NCI-H510A treated with DMSO at 0.1 percent for 48 hours (cell line): Measurements from ENCODE around the gene HACD3.
A peak's percentile ranks its signal among the peaks of the same experiment; 100 is the strongest.

Source experiments
- DNase-seq: peaks from one replicate; lab custom pipeline; 2025; lab: John Stamatoyannopoulos, UW

HACD3 gene

GRCh38 chr15:65530318-65531111 is at the start of gene HACD3:
TSS of gene HACD3 (plus strand) at chr15:65530463. CDS start at chr15:65530632, 169 bp downstream.
- peak; percentile 48 for DNase-seq

- DNase-seq: no peak
These were observed 45.4 kb upstream of the HACD3 start for GRCh38 chr15:65484876-65485275.

GRCh38 chr15:65494076-65494475 is 36.2 kb upstream of the HACD3 start:
- DNase-seq: no peak

- DNase-seq: no peak
These were observed 20.9 kb upstream of the HACD3 start for GRCh38 chr15:65509321-65509720.

GRCh38 chr15:65512189-65512588 is 18.1 kb upstream of the HACD3 start:
- DNase-seq: no peak

- no peak for DNase-seq
These were observed 17.4 kb upstream of the HACD3 start for GRCh38 chr15:65512807-65513416.

GRCh38 chr15:65516997-65517865 is 13.0 kb upstream of the HACD3 start, which contains the start of gene DPP8:
TSS of gene DPP8 (minus strand) at chr15:65517689. CDS start at chr15:65512553, 5,136 bp downstream.
- peak; percentile 50 for DNase-seq

GRCh38 chr15:65517866-65518207 is 12.4 kb upstream of the HACD3 start:
- no peak for DNase-seq

- DNase-seq: no peak
These were observed 11.5 kb upstream of the HACD3 start for GRCh38 chr15:65518633-65519285.

GRCh38 chr15:65521350-65521749 is 8.9 kb upstream of the HACD3 start:
- no peak for DNase-seq

- no peak for DNase-seq
These were observed 6.0 kb upstream of the HACD3 start for GRCh38 chr15:65524226-65524625.

- DNase-seq: no peak
These were observed 4.6 kb upstream of the HACD3 start for GRCh38 chr15:65525622-65526021.

GRCh38 chr15:65528461-65529060 is 1.7 kb upstream of the HACD3 start:
- DNase-seq: no peak

- no peak for DNase-seq
These were observed 423 bp upstream of the HACD3 start for GRCh38 chr15:65529762-65530317.

- no peak for DNase-seq
These were observed 2.4 kb downstream of the HACD3 start for GRCh38 chr15:65532738-65533051.

- DNase-seq: peak; percentile 6
These were observed 2.9 kb downstream of the HACD3 start for GRCh38 chr15:65533057-65533756.

GRCh38 chr15:65535192-65535591 is 4.9 kb downstream of the HACD3 start:
- no peak for DNase-seq

- no peak for DNase-seq
These were observed 10.1 kb downstream of the HACD3 start for GRCh38 chr15:65540314-65540713.

- no peak for DNase-seq
These were observed 11.1 kb downstream of the HACD3 start for GRCh38 chr15:65541231-65541820.

- DNase-seq: no peak
These were observed 17.6 kb downstream of the HACD3 start for GRCh38 chr15:65547841-65548240.
